HepG2 (cell line): Measurements from ENCODE around the gene ADCY1.

Experiments used
- HCFC1 ChIP-seq: fragments of 150-350 bp; IDR thresholded peaks from 2 replicates; pipeline ENCODE4 v1.6.1; 2014; ENCODE audit warnings: low read depth, low read length
- SOX6 ChIP-seq, 2 experiments: fragments of 450-650 bp in 1 of 2; sonication (generic) in 1 of 2; formaldehyde crosslinking in 1 of 2; IDR thresholded peaks; 2 replicates each; pipeline versions ENCODE4 v1.4.0 to v1.6.1; 2017 to 2020; ENCODE audit warnings: antibody characterized with exemption in 1 of 2, mild to moderate bottlenecking in 1 of 2, missing genetic modification reagents in 1 of 2
- TF ChIP-seq, protein P1 (sequence below): sonication (generic); formaldehyde crosslinking; IDR thresholded peaks from 2 replicates; pipeline ENCODE4 v1.4.0; 2020; ENCODE audit warnings: missing genetic modification reagents, borderline replicate concordance

- TF ChIP-seq, protein P1, sequence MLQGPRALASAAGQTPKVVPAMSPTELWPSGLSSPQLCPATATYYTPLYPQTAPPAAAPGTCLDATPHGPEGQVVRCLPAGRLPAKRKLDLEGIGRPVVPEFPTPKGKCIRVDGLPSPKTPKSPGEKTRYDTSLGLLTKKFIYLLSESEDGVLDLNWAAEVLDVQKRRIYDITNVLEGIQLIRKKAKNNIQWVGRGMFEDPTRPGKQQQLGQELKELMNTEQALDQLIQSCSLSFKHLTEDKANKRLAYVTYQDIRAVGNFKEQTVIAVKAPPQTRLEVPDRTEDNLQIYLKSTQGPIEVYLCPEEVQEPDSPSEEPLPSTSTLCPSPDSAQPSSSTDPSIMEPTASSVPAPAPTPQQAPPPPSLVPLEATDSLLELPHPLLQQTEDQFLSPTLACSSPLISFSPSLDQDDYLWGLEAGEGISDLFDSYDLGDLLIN (CRISPR knock-in tag), result no peak
- TF ChIP-seq HCFC1 (no peak), SOX6 (IDR thresholded peaks at IDR 0.05) (no peak), SOX6 (CRISPR knock-in tag; IDR thresholded peaks at IDR 0.05) (no peak)
These were observed 4.9 kb upstream of the ADCY1 start for GRCh38 chr7:45569290-45569685.
